ENCODE data around the gene FRS2. TPM values are rescaled to one million over a fixed set of nuclear protein-coding genes. Genes with fewer than 3 reads are reported as not detected.

Gene FRS2
- total and polyA plus RNA-seq, 2 of the 4 experiments (the other 2 are of a cell fraction), result 12.4 to 58.3 TPM

DNA sequence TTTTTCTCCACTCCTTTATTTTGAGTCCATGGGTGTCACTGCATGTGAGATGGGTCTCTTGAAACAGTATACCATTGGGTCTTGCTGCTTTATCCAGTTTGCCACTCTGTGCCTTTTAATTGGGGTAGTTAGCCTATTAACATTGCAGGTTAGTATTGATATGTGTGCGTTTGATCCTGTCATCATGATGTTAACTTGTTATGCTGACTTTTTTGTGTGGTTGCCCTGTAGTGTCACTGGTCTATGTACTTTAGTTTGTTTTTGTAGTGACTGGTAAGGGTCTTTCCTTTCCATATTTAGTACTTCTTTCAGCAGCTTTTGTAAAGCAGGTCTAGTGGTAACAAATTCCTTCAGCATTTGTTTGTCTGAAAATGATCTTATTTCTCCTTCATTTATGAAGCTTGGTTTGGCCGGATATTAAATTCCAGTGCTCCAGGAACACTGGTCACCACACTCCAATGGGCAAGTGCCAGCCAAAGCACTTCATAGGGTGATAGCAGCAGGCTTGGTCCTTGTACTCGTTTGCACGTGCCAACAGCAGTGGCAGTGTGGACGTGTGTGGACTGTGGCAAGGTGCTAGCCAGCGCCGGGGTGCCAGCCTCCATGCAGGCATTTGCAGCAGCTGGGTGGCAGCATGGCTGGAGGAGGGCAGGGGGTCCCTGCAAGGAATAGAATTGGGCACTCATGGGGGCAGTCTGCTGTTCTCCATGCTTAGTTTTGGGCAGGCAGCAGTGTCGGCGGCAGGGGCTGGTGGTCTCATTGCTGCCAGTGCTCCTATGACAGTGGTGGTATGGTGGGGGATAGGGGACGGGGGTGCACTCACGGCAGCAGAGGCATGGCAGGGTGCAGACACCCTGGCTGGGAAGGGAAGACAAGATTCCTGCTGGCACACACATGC is 53.5 kb downstream of the FRS2 start:
- H3K4me2 ChIP-seq (ENCODE audit: low read depth, low read length), result no peak overlapping the region
- H4K20me1 ChIP-seq (ENCODE audit: insufficient read depth, low read length), result peaks cover 38% of the 10 kb centered on the region
- in situ Hi-C loops (cut with MboI; ENCODE audit: low sequenced_read_pairs) (no loop called here), dilution Hi-C loops (cut with HindIII; ENCODE audit: low sequenced_read_pairs, unreplicated experiment) (no loop called here), intact Hi-C loops (cut with micrococcal nuclease) (no loop called here)
- H2AK5ac ChIP-seq (ENCODE audit: low read depth, low read length), result peak overlapping the region; percentile 33; the same call in 1 of the 2 replicates
- H2BK5ac ChIP-seq (ENCODE audit: low read depth, low read length, poor library complexity, severe bottlenecking), result peak overlapping the region; percentile 50
- H2AK9ac ChIP-seq (replicated peaks; ENCODE audit: low read depth, low read length, poor library complexity), result no peak overlapping the region
- no peaks in the 10 kb centered on the region for H3K27me3 ChIP-seq (ENCODE audit: control insufficient read depth, insufficient read depth, low read length)
- no peak overlapping the region for H3K27ac ChIP-seq (ENCODE audit: insufficient read depth, low read length)
- H3K4me3 ChIP-seq (ENCODE audit: insufficient read depth, low read depth, low read length), result no peak overlapping the region
- no peaks in the 10 kb centered on the region; the same call in 1 of the 2 replicates for H3K9me3 ChIP-seq (ENCODE audit: control insufficient read depth, insufficient read depth, low read length)
- DNase-seq (no peak), ATAC-seq (ENCODE audit: low read depth) (no peak)
- no peak overlapping the region for H3K23ac ChIP-seq (ENCODE audit: low read depth, low read length)
- no peak overlapping the region for H3K56ac ChIP-seq (ENCODE audit: extremely low read depth, insufficient read depth, low read length)
- ChIA-PET POLR2A (ENCODE audit: unreplicated experiment) (no interaction called here), CTCF (interaction anchor here (0.8 kb wide), 1 partner anchor 31 kb away, joined by 3 read pairs; no protein-coding TSS in a partner anchor)
- no peak overlapping the region for H3K14ac ChIP-seq (replicated peaks; ENCODE audit: low read depth, low read length)
- 96% methylated on average over 9 of the region's 11 CpGs; no CpG with 5 or more reads in 1 of the 2 experiments for WGBS, 2 experiments (ENCODE audit: extremely low coverage in 2 of 2, insufficient read length in 1 of 2)
- peak overlapping the region; percentile 13; the same call in 1 of the 2 replicates for H3K4ac ChIP-seq (ENCODE audit: low read depth, low read length)
- H3K9me1 ChIP-seq (ENCODE audit: insufficient read depth, low read length), result peaks cover 12% of the 10 kb centered on the region; the same call in 1 of the 2 replicates
- no peak overlapping the region for H4K5ac ChIP-seq (ENCODE audit: low read depth, low read length)
- H3K36me3 ChIP-seq (ENCODE audit: control insufficient read depth, insufficient read depth, low read length), result no peaks in the 10 kb centered on the region
- H3K9ac ChIP-seq (ENCODE audit: low read depth, low read length), result no peak overlapping the region
- BruUV-seq (replicated peaks), result no TSS peak
- no peak overlapping the region for H2BK20ac ChIP-seq (ENCODE audit: low read depth, low read length)
- H4K91ac ChIP-seq (ENCODE audit: insufficient read depth, low read depth, low read length), result 0 out of 2 replicates have a peak overlapping the region, but pooled peaks have one; percentile 3
- H3K79me1 ChIP-seq (ENCODE audit: low read depth in 1 of 2, low read length in 2 of 2), result peaks cover 10 to 63% of the 10 kb centered on the region in 2 experiments
- TF ChIP-seq BHLHE40 (IDR thresholded peaks at IDR 0.05; ENCODE audit: low read depth, low read length) (no peak), RAD21 (IDR thresholded peaks at IDR 0.05; ENCODE audit: low read length) (no peak), CHD1 (IDR thresholded peaks at IDR 0.05; ENCODE audit: low read depth, low read length) (no peak), NFE2L2 (IDR thresholded peaks at IDR 0.05; ENCODE audit: low read depth, low read length) (no peak), MXI1 (IDR thresholded peaks at IDR 0.05; ENCODE audit: borderline replicate concordance, low read depth, low read length) (no peak), SMC3 (IDR thresholded peaks at IDR 0.05; ENCODE audit: low read depth, low read length) (no peak), POLR2A (IDR thresholded peaks at IDR 0.05; ENCODE audit: low read depth, low read length) (no peak), CEBPB (IDR thresholded peaks at IDR 0.05; ENCODE audit: low read depth, low read length) (no peak), MAZ (IDR thresholded peaks at IDR 0.05; ENCODE audit: borderline replicate concordance, low read depth, low read length) (no peak)
- TF ChIP-seq, protein P1, sequence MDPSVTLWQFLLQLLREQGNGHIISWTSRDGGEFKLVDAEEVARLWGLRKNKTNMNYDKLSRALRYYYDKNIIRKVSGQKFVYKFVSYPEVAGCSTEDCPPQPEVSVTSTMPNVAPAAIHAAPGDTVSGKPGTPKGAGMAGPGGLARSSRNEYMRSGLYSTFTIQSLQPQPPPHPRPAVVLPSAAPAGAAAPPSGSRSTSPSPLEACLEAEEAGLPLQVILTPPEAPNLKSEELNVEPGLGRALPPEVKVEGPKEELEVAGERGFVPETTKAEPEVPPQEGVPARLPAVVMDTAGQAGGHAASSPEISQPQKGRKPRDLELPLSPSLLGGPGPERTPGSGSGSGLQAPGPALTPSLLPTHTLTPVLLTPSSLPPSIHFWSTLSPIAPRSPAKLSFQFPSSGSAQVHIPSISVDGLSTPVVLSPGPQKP (IDR thresholded peaks at IDR 0.05; ENCODE audit: borderline replicate concordance, low read depth, low read length), result no peak
- no peak overlapping the region for H2BK120ac ChIP-seq (ENCODE audit: low read depth, low read length)
- H4K8ac ChIP-seq (ENCODE audit: low read depth in 2 of 2, low read length in 2 of 2), result no peak overlapping the region
- H3K4me1 ChIP-seq (ENCODE audit: control insufficient read depth, insufficient read depth, low read length), result peaks cover 12% of the 10 kb centered on the region
- no peak overlapping the region for H2AFZ ChIP-seq (replicated peaks; ENCODE audit: low read length, poor library complexity)
- H3K18ac ChIP-seq (ENCODE audit: low read depth, low read length), result no peak overlapping the region
- H2BK15ac ChIP-seq (ENCODE audit: low read depth, low read length), result no peak overlapping the region
